ENCODE measurements around the gene DDX28. TPM values are rescaled to one million over a fixed set of nuclear protein-coding genes. Genes with fewer than 3 reads are reported as not detected.
A peak's percentile ranks its signal among the peaks of the same experiment; 100 is the strongest.

Gene DDX28
- polyA plus RNA-seq, 2 of the 4 experiments (the other 2 are of a cell fraction), result 14.0 to 14.9 TPM

- Histone ChIP-seq H3K4me1 (peaks cover 19% of the 10 kb centered on the region), H3K27ac (no peak overlapping the region), H3K4me3 (no peak overlapping the region; the same call in 2 of the 3 replicates), H3K9me3 (no peaks in the 10 kb centered on the region), H3K4me2 (peak overlapping the region; percentile 100)
- ChIA-PET POLR2A (interaction anchor here (2.4 kb wide), 1 partner anchor 19 kb away, joined by 6 read pairs; no protein-coding TSS in a partner anchor), CTCF (interaction anchor here (3.6 kb wide), 1 partner anchor 19 kb away, joined by 18 read pairs; no protein-coding TSS in a partner anchor)
- DNase-seq (ENCODE audit: low read depth in 1 of 2, low spot score in 1 of 2) (no peak), ATAC-seq (no peak), FAIRE-seq (no peak)
- WGBS (ENCODE audit: missing lambda C conversion rate), result 93% methylated on average over 8 of the region's 10 CpGs
- TF ChIP-seq CTCF (IDR thresholded peaks at IDR 0.05), result no peak
These were observed 1.5 kb downstream of the DDX28 start for GRCh38 chr16:68021490-68021889.

- ATAC-seq, result no peak
- POLR2A ChIA-PET, result no interaction called here
- CTCF ChIA-PET, result interaction anchor here (0.6 to 1.6 kb wide), 4 partner anchors 12 to 106 kb away, joined by 3 to 5 read pairs (median 3); no protein-coding TSS in a partner anchor
- FAIRE-seq, result no peak
- WGBS (ENCODE audit: missing lambda C conversion rate), result 72% methylated on average over 8 of the region's 8 CpGs
- no peak overlapping the region for H3K4me2 ChIP-seq
- TF ChIP-seq SMC3 (IDR thresholded peaks at IDR 0.05) (no peak), RAD21 (conservative IDR thresholded peaks at IDR 0.05 in 1 of 2, IDR thresholded peaks at IDR 0.05 in 1 of 2) (no peak), REST (IDR thresholded peaks at IDR 0.05) (no peak), RFX5 (IDR thresholded peaks at IDR 0.05) (no peak), MAFK (IDR thresholded peaks at IDR 0.05; ENCODE audit: partially characterized antibody) (no peak), MAX (IDR thresholded peaks at IDR 0.05) (no peak), NFE2L2 (conservative IDR thresholded peaks at IDR 0.05; ENCODE audit: low read length) (no peak), MAZ (IDR thresholded peaks at IDR 0.05; ENCODE audit: borderline replicate concordance, low read depth, low read length) (no peak), HOXB13 (CRISPR knock-in tag; IDR thresholded peaks at IDR 0.05; ENCODE audit: low read depth) (no peak), ZFP36 (IDR thresholded peaks at IDR 0.05; ENCODE audit: borderline replicate concordance, partially characterized antibody) (no peak), FOXS1 (CRISPR knock-in tag; IDR thresholded peaks at IDR 0.05) (no peak), MYC (IDR thresholded peaks at IDR 0.05; ENCODE audit: borderline replicate concordance, low read length) (no peak), ZC3H11A (IDR thresholded peaks at IDR 0.05) (no peak)
- H3K4me3 ChIP-seq, result no peak overlapping the region
- H3K9me3 ChIP-seq, result no peaks in the 10 kb centered on the region
- DNase-seq (ENCODE audit: low read depth in 1 of 2, low spot score in 1 of 2), result no peak
- H3K4me1 ChIP-seq, result peaks cover 15% of the 10 kb centered on the region
- H3K27ac ChIP-seq, result no peak overlapping the region
These were observed 3.8 kb downstream of the DDX28 start for GRCh38 chr16:68019167-68019680.

- DNase-seq (ENCODE audit: low read depth in 1 of 2, low spot score in 1 of 2), result no peak
- ChIA-PET POLR2A (no interaction called here), CTCF (interaction anchor here (1.7 to 2.0 kb wide), 2 partner anchors 25 kb away, joined by 4 to 6 read pairs; no protein-coding TSS in a partner anchor)
- H3K9me3 ChIP-seq, result no peaks in the 10 kb centered on the region
- 69% methylated on average over 5 of the region's 5 CpGs for WGBS (ENCODE audit: missing lambda C conversion rate)
- no peak within 1 kb of the TSS for H3K27ac ChIP-seq
- FAIRE-seq, result no peak
- H3K4me1 ChIP-seq, result no peaks in the 10 kb centered on the region
- ATAC-seq, result peak; percentile 37 to 42; a peak in 4 of 6 replicates
- H3K4me2 ChIP-seq, result no peak within 1 kb of the TSS
- no peak within 1 kb of the TSS for H3K4me3 ChIP-seq
- TF ChIP-seq FOSL2 (IDR thresholded peaks at IDR 0.05) (no peak), FOSL2 (CRISPR knock-in tag; IDR thresholded peaks at IDR 0.05) (no peak), ELK1 (IDR thresholded peaks at IDR 0.05; ENCODE audit: low read depth, low read length) (no peak), FOSB (CRISPR knock-in tag; IDR thresholded peaks at IDR 0.05) (no peak), BCL3 (IDR thresholded peaks at IDR 0.05) (no peak), CHD4 (IDR thresholded peaks at IDR 0.05; ENCODE audit: borderline replicate concordance) (no peak), TFCP2L1 (CRISPR knock-in tag; IDR thresholded peaks at IDR 0.05) (no peak), PHF8 (IDR thresholded peaks at IDR 0.05; ENCODE audit: borderline replicate concordance, low read depth) (no peak), HEYL (CRISPR knock-in tag; IDR thresholded peaks at IDR 0.05) (no peak), HOXB5 (CRISPR knock-in tag; IDR thresholded peaks at IDR 0.05) (no peak), FOXS1 (CRISPR knock-in tag; IDR thresholded peaks at IDR 0.05) (no peak), RCOR1 (IDR thresholded peaks at IDR 0.05; ENCODE audit: low read depth, low read length) (no peak), KDM5A (IDR thresholded peaks at IDR 0.05) (no peak)
These were observed 7.4 kb downstream of the DDX28 start, which contains the start of gene DPEP2NB for GRCh38 chr16:68015681-68016080. Gene DPEP2NB, minus strand, starts transcription at chr16:68015911. Its CDS starts 141 bp downstream, at chr16:68015770.
